Testis (tissue), 2 donors: ENCODE results near the gene SDHB.

Experiments used
- CTCF ChIP-seq, 3 experiments: fragments of 450-650 bp in 2 of 3; fragments of 200-600 bp in 1 of 3; sonication (generic) in 1 of 3; IDR thresholded peaks; one replicate each; pipeline ENCODE4 v1.5.1; 2016 to 2019; ENCODE audit warnings: antibody characterized with exemption in 3 of 3, mild to moderate bottlenecking in 2 of 3, moderate library complexity in 1 of 3
- POLR2A ChIP-seq: fragments of 450-650 bp; IDR thresholded peaks from one replicate; pipeline ENCODE4 v1.6.1; 2017; ENCODE audit warnings: antibody characterized with exemption, mild to moderate bottlenecking, moderate library complexity

DNA sequence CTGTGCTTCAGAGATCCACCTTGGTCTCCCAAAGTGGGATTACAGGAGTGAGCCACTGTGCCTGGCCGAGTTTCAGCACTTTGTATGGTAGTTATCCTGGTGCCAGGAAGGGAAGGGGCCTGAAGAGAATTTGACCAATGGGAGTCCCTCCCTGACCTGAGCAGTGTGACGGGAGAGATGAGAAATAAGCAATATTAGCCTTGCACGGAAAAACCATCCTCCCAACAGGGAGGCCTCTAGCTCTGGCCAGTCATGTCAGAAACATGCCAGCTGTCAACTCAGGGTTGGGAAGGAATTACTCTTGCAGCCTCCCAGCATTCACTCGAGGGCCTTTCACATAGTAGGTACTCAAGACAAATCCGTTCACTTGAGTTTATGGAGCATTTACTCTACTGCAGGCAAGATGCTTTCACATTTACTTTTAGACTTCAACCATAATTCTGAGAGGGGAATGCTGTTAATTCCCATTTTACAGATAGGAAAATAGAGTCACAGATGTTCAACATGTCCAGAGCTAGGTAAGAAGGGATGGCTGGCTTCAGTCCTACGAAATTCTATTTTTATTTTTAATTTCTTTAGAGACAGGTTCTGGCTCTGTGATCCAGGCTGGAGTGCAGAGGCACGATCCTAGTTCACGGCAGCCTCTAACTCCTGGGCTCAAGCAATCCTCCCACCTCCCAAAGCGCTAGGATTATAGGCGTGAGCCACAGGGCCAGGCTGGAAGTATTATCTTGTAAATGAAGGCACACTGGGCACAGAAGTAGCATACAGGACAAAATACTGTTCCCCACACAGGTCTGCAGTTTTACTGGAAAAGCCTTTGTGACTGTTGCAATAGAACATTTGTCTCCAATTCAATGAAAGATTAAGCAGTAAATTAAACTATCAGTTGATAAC lies 38.9 kb downstream of the SDHB start:
- TF ChIP-seq CTCF (IDR thresholded peaks at IDR 0.05) (no peak), POLR2A (no peak)
